ENCODE measurements around the gene MAGEA4. TPM values are rescaled to one million over a fixed set of nuclear protein-coding genes. Genes with fewer than 3 reads are reported as not detected.
"Not testable (repeated sequence)": the region's sequence is repeated elsewhere in the genome, so short reads cannot be mapped to it uniquely, and the experiment has no call there.

The MAGEA4 gene
- total and polyA plus RNA-seq, 2 donors = not detected

DNA sequence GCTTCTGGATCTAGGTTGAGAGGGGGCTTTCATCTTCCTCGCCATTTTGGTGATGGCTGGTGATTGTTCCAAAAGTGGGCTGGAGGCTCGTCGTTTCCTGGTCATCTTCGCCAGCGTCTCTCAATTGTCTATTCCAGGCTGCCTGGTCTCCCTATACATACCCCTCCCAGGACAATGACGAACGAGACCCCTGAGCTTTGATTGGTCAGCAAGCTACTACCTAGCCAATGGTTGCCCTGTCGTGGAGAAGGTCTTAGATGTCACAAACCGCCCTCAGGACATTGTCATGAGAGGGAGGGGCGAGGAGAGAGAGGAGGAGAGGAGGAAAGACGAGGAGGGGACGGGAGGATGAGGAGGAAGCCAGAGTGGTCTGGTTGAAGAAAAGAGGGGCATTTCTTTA, 7.7 kb upstream of the MAGEA4 start:
- no peak for DNase-seq (ENCODE audit: extremely low spot score)
- no peaks in the 10 kb centered on the region for H3K4me1 ChIP-seq (ENCODE audit: insufficient read depth)
- H3K4me3 ChIP-seq (ENCODE audit: low read depth, low read length) = no peak overlapping the region
- H3K27ac ChIP-seq (ENCODE audit: low read depth) = no peak overlapping the region
- 90% methylated on average over 12 of the region's 12 CpGs for WGBS
- H3K36me3 ChIP-seq (ENCODE audit: insufficient read depth) = no peaks in the 10 kb centered on the region

DNA sequence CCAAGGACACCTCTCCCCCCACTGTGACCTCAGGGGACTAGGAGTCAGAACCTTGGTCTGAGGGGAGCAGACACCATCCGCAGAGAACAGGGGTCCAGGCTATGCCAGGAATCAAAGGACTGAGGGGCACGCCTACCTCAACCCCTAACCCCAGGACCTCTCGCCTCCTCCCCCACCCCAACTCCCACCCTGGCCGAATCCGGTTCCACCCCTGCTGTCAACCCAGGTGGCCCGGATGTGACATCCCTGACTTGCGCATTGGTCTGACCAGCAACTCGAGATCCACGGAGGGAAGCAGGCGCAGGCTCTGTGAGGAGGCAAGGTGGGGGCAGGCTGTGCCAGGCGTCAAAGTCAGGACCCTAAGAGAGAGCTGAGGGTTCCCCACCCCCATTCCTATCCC, 468 bp upstream of the MAGEA4 start:
- Histone ChIP-seq H3K4me3 (ENCODE audit: low read depth, low read length) (no peak overlapping the region), H3K36me3 (ENCODE audit: insufficient read depth) (no peaks in the 10 kb centered on the region), H3K4me1 (ENCODE audit: insufficient read depth) (no peaks in the 10 kb centered on the region), H3K27ac (ENCODE audit: low read depth) (no peak overlapping the region)
- 87% methylated on average over 11 of the region's 11 CpGs for WGBS
- DNase-seq (ENCODE audit: extremely low spot score) = no peak

DNA sequence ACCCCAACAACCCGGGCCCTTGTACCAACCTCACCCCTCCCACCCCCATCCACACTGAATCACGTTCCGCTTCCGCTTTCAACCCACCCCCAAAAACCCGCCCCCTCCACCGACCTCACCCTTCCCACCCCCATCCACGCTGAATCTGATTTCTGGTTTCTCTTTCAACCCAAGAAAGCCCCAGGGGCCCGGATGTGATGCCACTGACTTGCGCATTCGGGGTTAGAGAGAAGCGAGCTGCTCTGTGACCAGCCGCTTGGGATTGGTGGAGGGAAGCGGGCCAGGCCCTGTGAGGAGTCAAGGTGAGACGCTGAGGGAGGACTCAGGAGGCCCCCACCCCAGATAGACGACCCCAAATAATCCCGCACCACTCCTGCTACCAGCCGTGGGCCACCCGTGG, 6.0 kb downstream of the MAGEA4 start:
- H3K4me3 ChIP-seq (ENCODE audit: low read depth, low read length); H3K36me3 ChIP-seq (ENCODE audit: insufficient read depth); H3K4me1 ChIP-seq (ENCODE audit: insufficient read depth); H3K27ac ChIP-seq (ENCODE audit: low read depth); DNase-seq (ENCODE audit: extremely low spot score): not testable (repeated sequence)
- 96% methylated on average over 18 of the region's 18 CpGs for WGBS

DNA sequence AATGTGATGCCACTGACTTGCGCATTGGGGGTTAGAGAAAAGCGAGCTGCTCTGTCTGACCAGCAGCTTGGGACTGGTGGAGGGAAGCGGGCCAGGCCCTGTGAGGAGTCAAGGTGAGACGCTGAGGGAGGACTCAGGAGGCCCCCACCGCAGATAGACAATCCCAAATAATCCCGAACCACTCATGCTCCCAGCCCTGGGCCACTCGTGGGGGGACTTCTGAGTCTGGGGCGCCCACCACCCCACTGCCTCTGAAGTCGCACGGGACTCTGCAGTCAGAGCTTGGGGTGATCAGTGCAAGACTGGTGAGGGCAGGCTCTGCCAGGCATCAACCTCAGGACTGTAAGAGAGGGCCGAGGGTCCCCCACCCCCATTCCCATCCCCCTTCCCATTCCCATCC, 6.9 kb downstream of the MAGEA4 start:
- no peak overlapping the region for H3K4me3 ChIP-seq (ENCODE audit: low read depth, low read length)
- H3K27ac ChIP-seq (ENCODE audit: low read depth) = no peak overlapping the region
- no peak for DNase-seq (ENCODE audit: extremely low spot score)
- no peaks in the 10 kb centered on the region for H3K4me1 ChIP-seq (ENCODE audit: insufficient read depth)
- 97% methylated on average over 11 of the region's 11 CpGs for WGBS
- no peaks in the 10 kb centered on the region for H3K36me3 ChIP-seq (ENCODE audit: insufficient read depth)

DNA sequence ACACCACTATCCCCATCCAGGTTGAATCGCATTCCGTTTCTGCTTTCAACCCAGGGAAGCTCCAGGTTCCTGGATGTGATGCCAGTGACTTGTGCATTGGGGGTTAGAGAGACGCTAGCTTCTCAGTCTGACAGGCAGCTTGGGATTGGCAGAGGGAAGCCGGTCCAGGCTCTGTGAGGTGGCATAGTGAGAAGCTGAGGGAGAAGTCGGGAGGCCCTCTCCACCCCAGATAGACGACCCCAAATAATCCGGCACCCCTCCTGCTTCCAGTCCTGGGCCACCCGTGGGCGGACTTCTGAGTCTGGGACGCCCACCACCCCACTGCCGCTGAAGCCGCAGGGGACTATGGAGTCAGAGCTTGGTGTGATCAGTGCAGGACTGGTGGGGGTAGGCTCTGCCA, 7.4 kb downstream of the MAGEA4 start:
- Histone ChIP-seq H3K4me1 (ENCODE audit: insufficient read depth) (no peaks in the 10 kb centered on the region), H3K27ac (ENCODE audit: low read depth) (no peak overlapping the region), H3K36me3 (ENCODE audit: insufficient read depth) (no peaks in the 10 kb centered on the region), H3K4me3 (ENCODE audit: low read depth, low read length) (no peak overlapping the region)
- WGBS = 94% methylated on average over 12 of the region's 12 CpGs
- DNase-seq (ENCODE audit: extremely low spot score) = no peak

DNA sequence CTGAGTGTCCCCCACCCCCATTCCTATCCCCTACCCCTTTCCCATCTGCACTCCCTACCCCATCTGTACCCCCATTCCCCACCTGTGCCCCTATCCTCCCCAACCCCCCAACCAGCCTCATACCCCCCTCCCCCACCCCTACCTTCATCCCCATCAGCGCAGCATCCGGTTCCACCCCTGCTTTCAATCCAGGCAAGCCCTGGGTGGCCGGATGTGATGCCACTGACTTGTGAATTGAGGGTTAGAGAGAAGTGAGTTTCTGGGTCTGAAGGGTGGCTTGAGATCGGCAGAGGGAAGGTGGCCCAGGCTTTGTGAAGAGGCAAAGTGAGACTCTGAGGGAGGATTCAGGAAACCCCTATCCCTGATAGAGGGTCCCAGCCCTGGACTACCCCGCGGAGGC, 7.8 kb downstream of the MAGEA4 start:
- 69% methylated on average over 6 of the region's 6 CpGs for WGBS
- no peak overlapping the region for H3K27ac ChIP-seq (ENCODE audit: low read depth)
- no peaks in the 10 kb centered on the region for H3K4me1 ChIP-seq (ENCODE audit: insufficient read depth)
- H3K36me3 ChIP-seq (ENCODE audit: insufficient read depth) = no peaks in the 10 kb centered on the region
- DNase-seq (ENCODE audit: extremely low spot score) = no peak
- no peak overlapping the region for H3K4me3 ChIP-seq (ENCODE audit: low read depth, low read length)

DNA sequence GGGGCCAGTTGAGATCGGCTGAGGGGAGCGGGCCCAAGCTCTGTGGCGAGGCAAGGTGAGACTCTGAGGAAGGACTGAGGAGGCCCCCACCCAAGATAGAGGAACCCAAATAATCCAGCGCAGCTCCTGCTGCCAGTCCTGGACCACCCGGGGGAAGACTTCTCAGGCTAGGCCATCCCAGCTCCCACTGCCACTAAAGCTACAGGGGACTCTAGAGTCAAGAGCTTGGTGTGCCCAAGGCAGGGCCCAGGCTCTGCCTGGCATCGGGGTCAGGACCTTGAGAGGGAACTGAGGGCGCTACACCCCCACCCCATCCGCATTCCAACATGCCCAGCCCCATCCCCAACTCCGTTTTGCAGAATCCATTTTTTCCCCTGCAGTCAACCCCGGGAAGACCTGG, 8.6 kb downstream of the MAGEA4 start:
- 93% methylated on average over 10 of the region's 10 CpGs for WGBS
- no peak for DNase-seq (ENCODE audit: extremely low spot score)
- Histone ChIP-seq H3K27ac (ENCODE audit: low read depth) (no peak overlapping the region), H3K4me3 (ENCODE audit: low read depth, low read length) (no peak overlapping the region), H3K36me3 (ENCODE audit: insufficient read depth) (no peaks in the 10 kb centered on the region), H3K4me1 (ENCODE audit: insufficient read depth) (no peaks in the 10 kb centered on the region)

DNA sequence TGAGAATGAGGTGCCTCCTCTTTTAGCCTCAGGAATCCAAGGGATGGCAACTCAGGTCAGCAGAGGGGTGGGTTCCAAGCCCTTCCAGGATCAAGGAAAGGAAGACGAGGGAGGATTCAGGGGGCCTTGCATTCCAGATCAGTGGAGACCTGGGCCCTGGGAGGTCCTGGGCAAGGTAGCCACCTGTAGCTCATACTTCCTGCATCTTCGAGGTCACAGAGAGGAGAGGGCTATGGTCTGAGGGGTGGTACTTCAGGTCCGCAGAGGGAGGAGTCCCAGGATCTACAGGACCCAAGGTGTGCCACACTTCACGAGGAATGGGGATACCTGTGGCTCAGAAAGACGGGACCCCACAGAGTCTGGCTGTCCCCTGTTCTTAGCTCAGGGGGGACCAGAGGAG, 9.2 kb downstream of the MAGEA4 start:
- Histone ChIP-seq H3K4me1 (ENCODE audit: insufficient read depth) (no peaks in the 10 kb centered on the region), H3K36me3 (ENCODE audit: insufficient read depth) (no peaks in the 10 kb centered on the region), H3K27ac (ENCODE audit: low read depth) (no peak overlapping the region), H3K4me3 (ENCODE audit: low read depth, low read length) (no peak overlapping the region)
- DNase-seq (ENCODE audit: extremely low spot score) = no peak
- 85% methylated on average over 5 of the region's 5 CpGs for WGBS

DNA sequence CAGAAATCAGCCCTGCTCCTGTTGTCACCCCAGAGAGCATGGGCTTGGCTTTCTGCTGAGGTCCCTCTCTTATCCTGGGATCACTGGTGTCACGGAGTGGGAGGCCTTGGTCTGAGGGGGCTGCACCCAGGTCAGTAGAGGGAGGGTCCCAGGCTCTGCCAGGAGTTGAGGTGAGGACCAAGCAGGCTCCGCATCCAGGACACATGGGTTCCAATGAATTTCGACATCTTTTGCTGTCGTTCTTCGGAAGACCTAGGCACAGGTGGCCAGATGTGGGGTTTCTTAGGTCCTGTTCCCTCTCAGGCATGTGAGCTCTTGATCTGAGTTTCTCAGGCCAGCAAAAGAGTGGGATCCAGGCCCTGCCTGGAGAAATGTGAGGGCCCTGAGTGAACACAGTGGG, 10.0 kb downstream of the MAGEA4 start:
- 96% methylated on average over 5 of the region's 5 CpGs for WGBS
- no peaks in the 10 kb centered on the region for H3K4me1 ChIP-seq (ENCODE audit: insufficient read depth)
- H3K27ac ChIP-seq (ENCODE audit: low read depth) = no peak overlapping the region
- no peak overlapping the region for H3K4me3 ChIP-seq (ENCODE audit: low read depth, low read length)
- DNase-seq (ENCODE audit: extremely low spot score) = no peak
- no peaks in the 10 kb centered on the region for H3K36me3 ChIP-seq (ENCODE audit: insufficient read depth)

DNA sequence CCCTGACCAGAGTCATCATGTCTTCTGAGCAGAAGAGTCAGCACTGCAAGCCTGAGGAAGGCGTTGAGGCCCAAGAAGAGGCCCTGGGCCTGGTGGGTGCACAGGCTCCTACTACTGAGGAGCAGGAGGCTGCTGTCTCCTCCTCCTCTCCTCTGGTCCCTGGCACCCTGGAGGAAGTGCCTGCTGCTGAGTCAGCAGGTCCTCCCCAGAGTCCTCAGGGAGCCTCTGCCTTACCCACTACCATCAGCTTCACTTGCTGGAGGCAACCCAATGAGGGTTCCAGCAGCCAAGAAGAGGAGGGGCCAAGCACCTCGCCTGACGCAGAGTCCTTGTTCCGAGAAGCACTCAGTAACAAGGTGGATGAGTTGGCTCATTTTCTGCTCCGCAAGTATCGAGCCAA, 11.0 kb downstream of the MAGEA4 start:
- no peak overlapping the region for H3K27ac ChIP-seq (ENCODE audit: low read depth)
- no peak overlapping the region for H3K4me3 ChIP-seq (ENCODE audit: low read depth, low read length)
- 94% methylated on average over 6 of the region's 6 CpGs for WGBS
- DNase-seq (ENCODE audit: extremely low spot score) = no peak
- no peaks in the 10 kb centered on the region for H3K36me3 ChIP-seq (ENCODE audit: insufficient read depth)
- no peaks in the 10 kb centered on the region for H3K4me1 ChIP-seq (ENCODE audit: insufficient read depth)

DNA sequence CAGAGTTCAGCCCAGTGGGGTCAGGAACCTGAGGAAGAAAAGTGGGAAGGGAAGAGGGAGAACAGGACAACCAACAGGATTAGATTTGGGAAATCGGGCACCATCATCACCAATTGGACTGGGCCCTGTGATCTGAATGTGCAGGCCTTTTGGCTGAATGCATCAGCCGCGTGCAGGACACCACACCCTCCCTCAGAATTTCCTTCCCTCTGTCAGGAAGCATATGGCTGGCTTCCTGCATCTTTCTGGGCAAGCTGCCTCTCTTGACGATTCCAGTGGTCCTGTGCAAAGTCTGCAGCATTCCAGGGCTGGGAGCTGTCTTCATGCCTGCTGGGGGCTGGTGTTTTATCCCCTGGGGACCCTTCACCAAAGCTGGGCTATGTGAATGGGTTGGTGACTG, 16.4 kb downstream of the MAGEA4 start:
- H3K4me1 ChIP-seq (ENCODE audit: insufficient read depth) = no peaks in the 10 kb centered on the region
- H3K27ac ChIP-seq (ENCODE audit: low read depth) = no peak overlapping the region
- no peak overlapping the region for H3K4me3 ChIP-seq (ENCODE audit: low read depth, low read length)
- 46% methylated on average over 4 of the region's 4 CpGs for WGBS
- no peaks in the 10 kb centered on the region for H3K36me3 ChIP-seq (ENCODE audit: insufficient read depth)
- DNase-seq (ENCODE audit: extremely low spot score) = no peak

DNA sequence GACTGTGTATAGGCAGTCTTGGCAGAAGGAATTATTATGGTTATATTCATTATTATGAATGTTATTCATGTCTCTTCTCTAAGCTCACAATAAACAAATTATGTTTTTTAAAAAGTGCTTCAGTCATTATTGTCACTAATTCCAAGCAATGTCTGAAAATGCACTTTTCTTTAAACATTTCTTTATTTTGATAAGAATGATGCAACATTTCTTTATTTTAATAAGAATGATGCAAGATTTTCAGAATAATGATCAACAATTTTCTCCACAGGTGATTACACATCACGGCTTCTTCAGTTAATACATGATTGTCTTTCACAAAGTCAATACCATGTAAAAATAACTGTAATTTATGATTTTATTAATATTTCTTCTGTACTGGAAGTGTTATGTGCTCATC, 22.7 kb downstream of the MAGEA4 start:
- no peak for DNase-seq (ENCODE audit: extremely low spot score)
- no peaks in the 10 kb centered on the region for H3K4me1 ChIP-seq (ENCODE audit: insufficient read depth)
- WGBS = 100% methylated on average over 1 of the region's 1 CpG

DNA sequence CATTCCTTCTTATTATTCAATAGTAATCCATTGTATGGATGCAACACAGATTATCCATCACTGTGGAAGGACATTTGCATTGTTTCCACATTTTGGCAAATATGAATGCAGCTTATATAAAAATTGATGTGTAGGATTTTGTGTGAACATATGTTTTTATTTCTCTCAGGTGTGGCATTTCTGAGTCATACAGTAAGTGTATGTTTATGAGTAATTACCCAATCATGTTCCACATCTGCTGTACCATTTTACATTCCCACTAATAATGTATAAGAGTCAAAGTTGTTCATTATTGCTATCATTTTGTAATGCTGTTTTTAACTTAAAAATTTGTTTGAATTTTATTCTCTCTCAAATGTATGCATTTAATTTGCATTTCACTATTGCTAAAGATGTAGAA, 25.5 kb downstream of the MAGEA4 start:
- Histone ChIP-seq H3K4me3 (ENCODE audit: low read depth, low read length) (no peak overlapping the region), H3K27ac (ENCODE audit: low read depth) (no peak overlapping the region), H3K36me3 (ENCODE audit: insufficient read depth) (no peaks in the 10 kb centered on the region), H3K4me1 (ENCODE audit: insufficient read depth) (no peaks in the 10 kb centered on the region)
- DNase-seq (ENCODE audit: extremely low spot score) = no peak

More for the DNA sequence above, 22.7 kb downstream of the MAGEA4 start:
- H3K4me3 ChIP-seq (ENCODE audit: low read depth, low read length) = no peak overlapping the region
- H3K27ac ChIP-seq (ENCODE audit: low read depth) = no peak overlapping the region
- H3K36me3 ChIP-seq (ENCODE audit: insufficient read depth) = no peaks in the 10 kb centered on the region

DNA sequence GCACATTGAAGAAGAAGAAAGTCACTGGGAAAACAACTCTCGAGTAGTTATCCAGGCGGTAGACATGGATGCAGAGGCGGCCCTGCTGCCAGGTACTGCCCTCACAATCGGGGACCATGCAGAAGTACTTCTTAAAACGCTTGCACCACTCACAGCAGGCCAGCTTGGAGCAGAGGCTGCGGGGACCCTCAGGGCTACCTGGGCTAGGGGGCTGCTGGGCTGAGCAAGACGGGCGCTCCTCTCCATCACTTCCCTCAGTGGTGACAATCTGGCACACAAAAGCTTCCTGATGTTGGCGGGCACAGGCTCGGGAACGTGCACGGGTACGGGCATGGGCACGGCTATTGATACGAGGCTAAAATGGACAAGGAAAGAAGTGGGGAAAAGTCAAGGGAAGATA, 42.0 kb downstream of the MAGEA4 start:
- 96% methylated on average over 15 of the region's 15 CpGs for WGBS
- Histone ChIP-seq H3K27ac (ENCODE audit: low read depth) (no peak overlapping the region), H3K4me3 (ENCODE audit: low read depth, low read length) (no peak overlapping the region), H3K4me1 (ENCODE audit: insufficient read depth) (no peaks in the 10 kb centered on the region), H3K36me3 (ENCODE audit: insufficient read depth) (peaks cover 4% of the 10 kb centered on the region)
- DNase-seq (ENCODE audit: extremely low spot score) = no peak

DNA sequence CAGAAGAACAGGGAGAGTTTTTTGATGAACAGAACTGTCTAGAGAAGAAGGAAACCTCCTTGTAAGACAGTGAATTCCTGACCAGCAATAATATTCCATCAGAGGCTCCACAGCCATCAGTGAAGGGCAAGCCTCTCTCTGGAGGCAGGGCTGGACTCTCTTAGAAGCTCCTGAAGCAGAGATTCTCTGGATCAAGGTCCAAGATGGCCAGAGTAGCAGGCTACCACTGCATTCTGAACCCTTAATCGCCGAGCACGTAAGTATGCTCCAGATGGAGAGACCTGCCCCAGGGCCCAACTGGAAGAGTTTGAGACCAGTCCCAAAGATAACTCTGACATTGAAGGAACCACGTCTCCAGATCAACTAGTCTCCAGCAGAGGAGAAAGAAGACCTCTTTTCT, 45.4 kb downstream of the MAGEA4 start:
- 97% methylated on average over 4 of the region's 4 CpGs for WGBS

More for the DNA sequence above, 45.4 kb downstream of the MAGEA4 start:
- H3K36me3 ChIP-seq (ENCODE audit: insufficient read depth) = peaks cover 2% of the 10 kb centered on the region
- no peak overlapping the region for H3K27ac ChIP-seq (ENCODE audit: low read depth)
- DNase-seq (ENCODE audit: extremely low spot score) = no peak
- H3K4me3 ChIP-seq (ENCODE audit: low read depth, low read length) = no peak overlapping the region
- H3K4me1 ChIP-seq (ENCODE audit: insufficient read depth) = no peaks in the 10 kb centered on the region

All from urinary bladder (tissue), 4 donors.